Measurements from ENCODE around the gene CH25H. TPM values are rescaled to one million over a fixed set of nuclear protein-coding genes. Genes with fewer than 3 reads are reported as not detected.
"Not testable (repeated sequence)": the region's sequence is repeated elsewhere in the genome, so short reads cannot be mapped to it uniquely, and the experiment has no call there.

CH25H gene
- total RNA-seq, 1 donor from 2014 or later: 0.70 TPM

- TF ChIP-seq, protein P1, sequence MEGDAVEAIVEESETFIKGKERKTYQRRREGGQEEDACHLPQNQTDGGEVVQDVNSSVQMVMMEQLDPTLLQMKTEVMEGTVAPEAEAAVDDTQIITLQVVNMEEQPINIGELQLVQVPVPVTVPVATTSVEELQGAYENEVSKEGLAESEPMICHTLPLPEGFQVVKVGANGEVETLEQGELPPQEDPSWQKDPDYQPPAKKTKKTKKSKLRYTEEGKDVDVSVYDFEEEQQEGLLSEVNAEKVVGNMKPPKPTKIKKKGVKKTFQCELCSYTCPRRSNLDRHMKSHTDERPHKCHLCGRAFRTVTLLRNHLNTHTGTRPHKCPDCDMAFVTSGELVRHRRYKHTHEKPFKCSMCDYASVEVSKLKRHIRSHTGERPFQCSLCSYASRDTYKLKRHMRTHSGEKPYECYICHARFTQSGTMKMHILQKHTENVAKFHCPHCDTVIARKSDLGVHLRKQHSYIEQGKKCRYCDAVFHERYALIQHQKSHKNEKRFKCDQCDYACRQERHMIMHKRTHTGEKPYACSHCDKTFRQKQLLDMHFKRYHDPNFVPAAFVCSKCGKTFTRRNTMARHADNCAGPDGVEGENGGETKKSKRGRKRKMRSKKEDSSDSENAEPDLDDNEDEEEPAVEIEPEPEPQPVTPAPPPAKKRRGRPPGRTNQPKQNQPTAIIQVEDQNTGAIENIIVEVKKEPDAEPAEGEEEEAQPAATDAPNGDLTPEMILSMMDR (conservative IDR thresholded peaks at IDR 0.05): no peak
- Mint-ChIP-seq H3K36me3 (no peaks in the 10 kb centered on the region), H3K27me3 (peaks cover 18% of the 10 kb centered on the region), H3K4me3 (no peak overlapping the region), H3K27ac (no peak overlapping the region), H3K4me1 (ENCODE audit: unreplicated experiment) (peaks cover 8% of the 10 kb centered on the region), H3K9me3 (no peaks in the 10 kb centered on the region)
- no peak for DNase-seq (ENCODE audit: extremely low spot score, unreplicated experiment)
These were observed 2.4 kb downstream of the CH25H start for GRCh38 chr10:89204621-89205185.

GRCh38 chr10:89203237-89203636, 3.9 kb downstream of the CH25H start:
- Mint-ChIP-seq H3K36me3 (no peaks in the 10 kb centered on the region), H3K4me3 (no peak overlapping the region), H3K27me3 (peaks cover 8% of the 10 kb centered on the region), H3K27ac (no peak overlapping the region), H3K4me1 (ENCODE audit: unreplicated experiment) (peaks cover 8% of the 10 kb centered on the region), H3K9me3 (no peaks in the 10 kb centered on the region)
- no peak for DNase-seq (ENCODE audit: extremely low spot score, unreplicated experiment)
- TF ChIP-seq, protein P1 (conservative IDR thresholded peaks at IDR 0.05): no peak

- no peak for DNase-seq (ENCODE audit: extremely low spot score, unreplicated experiment)
- Mint-ChIP-seq H3K4me3 (no peak overlapping the region), H3K4me1 (ENCODE audit: unreplicated experiment) (peaks cover 8% of the 10 kb centered on the region), H3K27me3 (peaks cover 5% of the 10 kb centered on the region), H3K9me3 (no peaks in the 10 kb centered on the region), H3K27ac (no peak overlapping the region), H3K36me3 (no peaks in the 10 kb centered on the region)
- TF ChIP-seq, protein P1 (conservative IDR thresholded peaks at IDR 0.05): no peak
These were observed 5.1 kb downstream of the CH25H start for GRCh38 chr10:89202033-89202425.

- Mint-ChIP-seq H3K4me3 (no peak overlapping the region), H3K27ac (no peak overlapping the region), H3K9me3 (no peaks in the 10 kb centered on the region), H3K36me3 (no peaks in the 10 kb centered on the region), H3K27me3 (peaks cover 5% of the 10 kb centered on the region), H3K4me1 (ENCODE audit: unreplicated experiment) (peaks cover 4% of the 10 kb centered on the region)
- no peak for DNase-seq (ENCODE audit: extremely low spot score, unreplicated experiment)
- TF ChIP-seq, protein P1 (conservative IDR thresholded peaks at IDR 0.05): no peak
These were observed 5.6 kb downstream of the CH25H start for GRCh38 chr10:89201345-89202032.

GRCh38 chr10:89197473-89197872, 9.6 kb downstream of the CH25H start:
- Mint-ChIP-seq H3K4me3 (no peak overlapping the region), H3K9me3 (no peaks in the 10 kb centered on the region), H3K27me3 (peaks cover 5% of the 10 kb centered on the region), H3K4me1 (ENCODE audit: unreplicated experiment) (no peaks in the 10 kb centered on the region), H3K27ac (no peak overlapping the region), H3K36me3 (no peaks in the 10 kb centered on the region)
- TF ChIP-seq, protein P1 (conservative IDR thresholded peaks at IDR 0.05): no peak
- DNase-seq (ENCODE audit: extremely low spot score, unreplicated experiment): no peak

GRCh38 chr10:89191301-89191700, 15.8 kb downstream of the CH25H start:
- DNase-seq (ENCODE audit: extremely low spot score, unreplicated experiment); H3K4me1 Mint-ChIP-seq (ENCODE audit: unreplicated experiment); H3K9me3 Mint-ChIP-seq; H3K27me3 Mint-ChIP-seq; H3K4me3 Mint-ChIP-seq; H3K36me3 Mint-ChIP-seq; H3K27ac Mint-ChIP-seq: not testable (repeated sequence)
